GM19324 (cell line): ENCODE results near the gene TPM1.

Experiments used
- ATAC-seq: cut with Tn5 transposase; IDR thresholded peaks from one replicate; pipeline ENCODE4 v1.9.1; 2021; ENCODE audit warnings: mild to moderate bottlenecking, moderate library complexity; ENCODE audit not compliant: unreplicated experiment, low FRiP score

The TPM1 gene

GRCh38 chr15:63052961-63053698 lies 10.6 kb downstream of the TPM1 start:
- ATAC-seq = no peak

DNA sequence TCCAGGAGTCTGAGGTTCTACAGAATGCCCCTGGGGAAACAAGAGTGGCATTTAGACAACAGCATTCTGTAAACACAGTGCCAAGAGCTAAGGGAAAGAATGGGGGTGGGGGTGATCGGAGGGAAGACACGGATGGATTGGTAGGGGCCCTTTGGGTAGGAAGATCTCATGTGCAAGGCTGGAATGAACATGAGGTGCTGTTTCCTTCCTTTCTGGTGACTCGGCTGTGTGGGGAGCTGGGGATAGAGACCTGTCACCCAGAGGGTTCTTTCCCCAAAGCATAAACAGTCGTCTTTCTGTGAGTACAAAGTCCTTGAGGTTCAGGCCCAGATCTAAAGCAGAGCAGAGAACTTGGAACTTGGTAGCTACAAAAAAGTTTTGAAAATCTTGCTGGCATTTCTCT lies 11.7 kb downstream of the TPM1 start:
- no peak for ATAC-seq

- ATAC-seq = no peak
These were observed 12.4 kb downstream of the TPM1 start for GRCh38 chr15:63054985-63055384.

GRCh38 chr15:63056829-63057228 lies 14.3 kb downstream of the TPM1 start:
- no peak for ATAC-seq

DNA sequence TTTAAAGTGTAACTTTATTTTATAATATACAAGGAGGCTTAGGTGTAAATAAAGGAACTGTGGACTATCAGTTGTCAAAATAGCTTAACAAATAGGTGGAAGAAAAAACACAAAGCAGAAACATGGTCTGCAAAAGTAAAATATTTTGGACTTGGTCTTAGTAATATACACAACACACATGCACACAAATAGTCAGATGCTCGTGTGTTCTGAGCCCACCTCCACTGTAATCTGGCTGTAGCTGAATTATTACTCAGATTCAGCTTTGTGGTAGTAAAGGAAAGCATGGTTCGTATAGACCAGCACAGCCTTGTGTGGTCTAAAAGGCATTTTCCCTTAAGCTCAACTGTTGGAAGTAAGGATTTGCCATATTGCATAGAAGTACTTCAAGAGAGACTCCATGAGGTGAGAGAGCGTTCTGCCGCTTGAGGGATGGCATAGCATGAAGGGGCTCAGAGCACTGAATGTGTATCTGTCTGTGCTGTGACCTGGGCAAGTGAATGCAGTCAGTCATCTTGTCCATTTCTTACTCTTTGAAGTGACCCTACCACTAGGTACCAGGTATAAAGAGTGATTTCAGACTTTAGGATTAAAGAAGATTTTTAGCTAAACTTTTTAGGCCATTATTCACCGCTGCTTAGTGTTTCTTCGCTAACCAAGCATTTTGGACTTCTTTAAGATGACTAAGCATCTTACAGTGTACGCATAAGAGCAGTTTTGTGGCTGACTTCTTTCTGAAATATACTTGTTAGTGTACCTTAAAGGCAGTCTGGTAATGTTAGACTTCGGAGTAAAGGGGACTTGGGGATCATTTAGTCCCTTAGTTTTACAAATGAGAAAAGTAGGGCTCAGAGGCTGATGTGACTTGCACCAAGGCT lies 15.2 kb downstream of the TPM1 start:
- no peak for ATAC-seq

DNA sequence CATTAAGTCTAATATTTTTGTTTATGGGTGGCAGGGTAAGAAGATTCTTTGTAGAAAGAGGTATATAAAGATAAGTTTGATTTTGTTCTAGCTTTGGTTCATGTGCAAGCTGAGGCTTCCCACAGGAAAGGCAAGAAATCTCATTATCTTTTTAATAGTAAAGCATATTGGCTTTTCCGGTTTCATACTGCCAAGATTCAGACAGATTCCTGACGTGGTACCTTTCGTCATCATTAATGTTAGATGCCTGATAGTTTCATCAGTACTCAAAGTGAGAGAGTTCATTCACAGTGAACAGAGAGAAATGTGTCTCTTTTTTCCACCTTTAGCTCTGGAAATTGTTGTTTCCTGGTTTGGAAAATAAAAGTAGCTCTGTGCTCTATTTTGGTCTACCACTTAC lies 16.5 kb downstream of the TPM1 start:
- ATAC-seq = no peak

DNA sequence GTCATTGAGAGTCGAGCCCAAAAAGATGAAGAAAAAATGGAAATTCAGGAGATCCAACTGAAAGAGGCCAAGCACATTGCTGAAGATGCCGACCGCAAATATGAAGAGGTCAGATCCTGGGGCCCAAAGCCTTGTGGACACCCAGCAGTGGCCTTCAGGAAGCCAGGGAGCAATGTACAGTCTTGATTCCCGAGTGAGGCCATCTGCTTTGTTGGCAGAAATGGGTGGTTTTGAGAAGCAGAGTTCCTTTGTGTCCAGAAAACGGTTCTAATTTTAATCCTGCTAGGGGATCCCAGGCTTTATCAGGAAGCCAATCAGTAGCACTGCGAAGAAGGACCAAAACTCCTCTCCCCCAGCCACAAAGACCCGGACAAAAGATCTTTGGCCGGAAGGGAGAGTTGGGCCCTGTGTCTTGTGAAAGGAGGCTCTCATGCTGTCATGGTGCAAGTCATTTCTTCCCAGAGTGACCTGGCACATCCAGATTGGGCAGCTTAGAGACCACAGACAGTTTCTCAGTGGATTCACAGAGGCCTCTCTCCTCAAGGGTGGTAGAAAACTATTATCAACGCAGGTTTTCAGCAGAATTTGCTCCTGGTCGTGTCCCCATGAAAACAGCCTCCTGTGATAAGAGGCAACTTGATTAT lies 17.1 kb downstream of the TPM1 start:
- ATAC-seq = no peak

- ATAC-seq = no peak
These were observed 18.2 kb downstream of the TPM1 start for GRCh38 chr15:63060699-63061098.

DNA sequence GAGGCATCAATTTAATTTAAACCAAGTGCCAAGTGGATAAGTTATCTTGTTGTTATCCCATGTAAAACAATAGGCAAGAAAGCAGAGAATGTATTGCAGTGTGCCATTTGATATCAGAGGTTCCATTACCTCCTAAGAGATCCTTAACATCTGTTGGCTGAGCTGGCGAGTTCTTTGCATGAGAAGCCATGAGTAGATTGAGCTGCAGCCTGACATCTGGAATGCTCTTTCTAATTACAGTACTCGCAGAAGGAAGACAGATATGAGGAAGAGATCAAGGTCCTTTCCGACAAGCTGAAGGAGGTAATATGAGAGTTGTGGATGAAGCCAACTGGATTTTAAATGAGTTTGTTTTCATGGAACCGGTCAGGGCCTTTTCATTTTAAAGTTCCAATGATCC lies 19.4 kb downstream of the TPM1 start:
- ATAC-seq = no peak

- ATAC-seq = no peak
These were observed 20.7 kb downstream of the TPM1 start for GRCh38 chr15:63063164-63063756.

DNA sequence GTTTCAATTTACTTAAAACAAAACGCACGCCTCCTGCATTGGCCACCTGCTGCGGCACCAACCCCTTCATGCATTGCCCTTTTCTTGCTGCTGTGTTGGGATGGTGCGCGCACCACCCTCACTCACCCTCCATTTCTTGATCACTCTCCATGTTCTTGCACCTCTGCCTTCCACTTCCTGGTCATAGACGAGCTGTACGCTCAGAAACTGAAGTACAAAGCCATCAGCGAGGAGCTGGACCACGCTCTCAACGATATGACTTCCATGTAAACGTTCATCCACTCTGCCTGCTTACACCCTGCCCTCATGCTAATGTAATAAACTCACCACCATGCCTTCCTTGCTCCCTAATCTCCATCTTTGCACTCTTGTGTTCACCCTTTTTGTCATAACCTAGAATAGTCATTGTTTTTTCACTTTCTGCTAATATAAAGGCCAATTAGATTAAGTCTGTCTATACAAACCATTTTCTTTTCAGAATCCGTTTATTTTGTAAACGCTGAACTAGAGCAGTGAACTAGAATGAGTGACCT lies 21.4 kb downstream of the TPM1 start:
- no peak for ATAC-seq

DNA sequence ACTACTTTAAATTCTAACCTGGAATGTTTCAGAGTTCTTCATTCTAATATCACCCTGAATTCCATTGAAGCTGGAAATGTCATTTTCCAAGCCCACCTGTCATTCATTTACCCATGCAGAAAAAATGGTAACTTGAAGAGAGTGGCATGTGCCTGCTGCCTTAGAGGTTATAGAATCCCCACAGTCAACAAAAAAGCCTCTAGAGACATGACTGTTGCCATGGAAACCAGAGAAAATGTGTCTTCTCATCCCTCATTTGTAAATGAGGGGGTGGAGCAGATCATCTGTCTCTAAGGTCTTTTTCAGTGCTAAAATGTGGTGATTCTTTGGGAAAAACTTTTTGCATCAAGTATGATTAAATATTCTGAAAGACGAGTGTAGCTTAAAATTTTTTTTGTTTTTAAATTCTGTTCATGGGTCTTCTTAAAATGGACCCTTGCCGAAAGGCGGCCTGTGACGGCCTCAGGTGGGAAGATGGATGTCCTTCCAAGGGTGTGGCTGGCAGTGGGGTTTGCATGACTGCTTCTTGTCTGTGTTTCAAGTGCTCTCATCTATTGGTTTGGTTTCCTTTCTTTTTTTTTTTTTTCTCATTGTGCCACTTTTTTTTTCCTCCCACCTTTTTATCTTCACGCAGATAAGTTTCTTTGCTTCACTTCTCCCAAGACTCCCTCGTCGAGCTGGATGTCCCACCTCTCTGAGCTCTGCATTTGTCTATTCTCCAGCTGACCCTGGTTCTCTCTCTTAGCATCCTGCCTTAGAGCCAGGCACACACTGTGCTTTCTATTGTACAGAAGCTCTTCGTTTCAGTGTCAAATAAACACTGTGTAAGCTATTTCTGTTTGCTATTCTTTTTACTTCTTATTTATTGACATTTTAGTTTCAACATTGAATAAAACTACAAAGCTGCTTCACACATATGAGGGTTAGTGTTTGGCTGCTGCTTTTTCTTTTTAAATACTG lies 23.0 kb downstream of the TPM1 start:
- no peak for ATAC-seq

- ATAC-seq = no peak
These were observed 23.7 kb downstream of the TPM1 start for GRCh38 chr15:63066272-63066671.

DNA sequence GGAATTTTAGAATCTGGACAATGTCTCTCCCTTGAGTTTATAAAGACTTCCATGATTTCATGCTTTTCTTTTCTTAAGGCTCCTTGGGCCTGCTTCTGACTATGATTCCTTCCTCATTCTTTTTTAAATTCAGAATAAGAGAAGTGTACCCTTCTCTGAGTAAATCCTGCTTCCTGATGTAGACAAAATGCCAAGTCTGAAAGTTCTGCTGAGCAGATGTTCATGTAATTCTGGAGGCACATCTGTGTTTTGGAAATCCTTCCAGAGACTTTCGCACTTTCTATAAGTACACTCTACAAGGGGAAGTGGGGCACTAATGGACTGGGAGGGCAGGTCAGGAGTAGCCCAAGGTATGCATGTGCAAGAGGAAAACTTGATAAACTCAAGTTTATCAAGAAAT lies 24.8 kb downstream of the TPM1 start:
- no peak for ATAC-seq

- ATAC-seq = no peak
These were observed 25.6 kb downstream of the TPM1 start for GRCh38 chr15:63067976-63068743.

- no peak for ATAC-seq
These were observed 27.1 kb downstream of the TPM1 start for GRCh38 chr15:63069616-63070090.

- no peak for ATAC-seq
These were observed 28.2 kb downstream of the TPM1 start for GRCh38 chr15:63070681-63071129.

DNA sequence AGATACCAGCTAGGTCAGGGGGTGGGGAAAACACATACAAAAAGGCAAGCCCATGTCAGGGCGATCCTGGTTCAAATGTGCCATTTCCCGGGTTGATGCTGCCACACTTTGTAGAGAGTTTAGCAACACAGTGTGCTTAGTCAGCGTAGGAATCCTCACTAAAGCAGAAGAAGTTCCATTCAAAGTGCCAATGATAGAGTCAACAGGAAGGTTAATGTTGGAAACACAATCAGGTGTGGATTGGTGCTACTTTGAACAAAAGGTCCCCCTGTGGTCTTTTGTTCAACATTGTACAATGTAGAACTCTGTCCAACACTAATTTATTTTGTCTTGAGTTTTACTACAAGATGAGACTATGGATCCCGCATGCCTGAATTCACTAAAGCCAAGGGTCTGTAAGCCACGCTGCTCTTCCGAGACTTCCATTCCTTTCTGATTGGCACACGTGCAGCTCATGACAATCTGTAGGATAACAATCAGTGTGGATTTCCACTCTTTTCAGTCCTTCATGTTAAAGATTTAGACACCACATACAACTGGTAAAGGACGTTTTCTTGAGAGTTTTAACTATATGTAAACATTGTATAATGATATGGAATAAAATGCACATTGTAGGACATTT lies 28.9 kb downstream of the TPM1 start:
- ATAC-seq = no peak
